ENCODE data around the gene WNT7A.
A peak's percentile ranks its signal among the peaks of the same experiment; 100 is the strongest.
"Not testable (repeated sequence)": the region's sequence is repeated elsewhere in the genome, so short reads cannot be mapped to it uniquely, and the experiment has no call there.

The WNT7A gene

DNA sequence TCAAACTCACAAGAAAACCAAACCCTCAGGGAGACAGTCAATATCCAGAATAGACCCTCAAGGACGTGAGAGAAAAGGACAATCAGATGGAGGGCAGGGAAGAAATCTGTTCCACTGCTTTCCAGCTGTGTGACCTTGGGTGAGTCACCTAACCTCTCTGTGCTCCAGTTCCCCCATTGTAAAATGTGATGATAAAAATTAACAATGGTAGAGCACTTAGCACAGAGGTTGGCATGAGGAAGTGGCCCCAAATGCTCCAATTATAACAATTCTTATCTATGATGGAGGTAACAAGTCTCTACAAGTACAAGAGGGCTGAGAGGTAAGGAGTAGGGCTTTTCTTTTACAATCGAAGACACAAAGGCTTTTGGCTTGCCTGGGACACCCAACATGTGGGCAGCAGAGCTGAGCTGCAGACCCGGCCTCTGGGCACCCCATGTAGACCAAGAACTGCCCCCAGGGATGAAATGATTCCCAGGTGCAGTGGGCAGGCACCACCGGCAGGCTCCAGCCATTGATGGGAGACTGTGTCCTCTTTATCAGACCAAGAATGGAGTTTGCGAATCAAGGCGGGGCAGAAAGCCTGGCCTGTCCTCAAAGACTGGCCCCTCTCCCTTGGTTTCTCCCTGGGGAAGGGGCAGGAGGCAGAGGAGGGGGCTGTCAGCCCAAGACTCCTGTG is 22.0 kb downstream of the WNT7A start:
- peak overlapping the region; percentile 98 for H3K27ac ChIP-seq (ENCODE audit: poor library complexity, severe bottlenecking)
- ATAC-seq (ENCODE audit: low read depth), result peak; percentile 30; the same call in 2 of the 3 replicates
- peaks cover 51% of the 10 kb centered on the region for H3K36me3 ChIP-seq (ENCODE audit: low read depth)
- H3K9me3 ChIP-seq (ENCODE audit: severe bottlenecking), result no peaks in the 10 kb centered on the region
- TF ChIP-seq CTCF (IDR thresholded peaks at IDR 0.05; ENCODE audit: poor library complexity, severe bottlenecking), result no peak
- peaks cover 35% of the 10 kb centered on the region for H3K4me1 ChIP-seq (ENCODE audit: insufficient read depth, poor library complexity, severe bottlenecking)
- DNase-seq (ENCODE audit: low spot score), result no peak
- no peaks in the 10 kb centered on the region for H3K27me3 ChIP-seq (ENCODE audit: insufficient read depth, poor library complexity, severe bottlenecking)
- H3K4me3 ChIP-seq (ENCODE audit: severe bottlenecking), result no peak overlapping the region

DNA sequence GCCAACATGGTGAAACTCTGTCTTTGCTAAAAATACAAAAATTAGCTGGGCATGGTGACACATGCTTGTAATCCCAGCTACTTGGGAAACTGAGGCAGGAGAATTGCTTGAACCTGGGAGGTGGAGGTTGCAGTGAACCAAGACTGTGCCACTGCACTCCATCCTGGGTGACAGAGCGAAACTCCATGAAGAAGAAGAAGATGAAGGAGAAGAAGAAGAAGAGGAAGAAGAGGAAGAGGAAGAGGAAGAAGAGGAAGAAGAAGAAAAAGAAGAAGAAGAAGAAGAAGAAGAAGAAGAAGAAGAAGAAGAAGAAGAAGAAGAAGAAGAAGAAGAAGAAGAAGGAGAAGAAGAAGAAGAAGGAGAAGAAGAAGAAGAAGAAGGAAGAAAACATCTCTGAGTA is 23.2 kb downstream of the WNT7A start:
- Histone ChIP-seq H3K4me1 (ENCODE audit: insufficient read depth, poor library complexity, severe bottlenecking) (peaks cover 47% of the 10 kb centered on the region), H3K27ac (ENCODE audit: poor library complexity, severe bottlenecking) (peak overlapping the region; percentile 98), H3K36me3 (ENCODE audit: low read depth) (peaks cover 50% of the 10 kb centered on the region)
- DNase-seq (ENCODE audit: low spot score); ATAC-seq (ENCODE audit: low read depth); H3K4me3 ChIP-seq (ENCODE audit: severe bottlenecking); H3K9me3 ChIP-seq (ENCODE audit: severe bottlenecking); H3K27me3 ChIP-seq (ENCODE audit: insufficient read depth, poor library complexity, severe bottlenecking): not testable (repeated sequence)

- Histone ChIP-seq H3K4me3 (ENCODE audit: severe bottlenecking) (no peak overlapping the region), H3K36me3 (ENCODE audit: low read depth) (peaks cover 45% of the 10 kb centered on the region), H3K27me3 (ENCODE audit: insufficient read depth, poor library complexity, severe bottlenecking) (no peaks in the 10 kb centered on the region), H3K27ac (ENCODE audit: poor library complexity, severe bottlenecking) (peak overlapping the region; percentile 98), H3K4me1 (ENCODE audit: insufficient read depth, poor library complexity, severe bottlenecking) (peaks cover 53% of the 10 kb centered on the region), H3K9me3 (ENCODE audit: severe bottlenecking) (no peaks in the 10 kb centered on the region)
- TF ChIP-seq CTCF (IDR thresholded peaks at IDR 0.05; ENCODE audit: poor library complexity, severe bottlenecking), result no peak
- ATAC-seq (ENCODE audit: low read depth) (no peak), DNase-seq (ENCODE audit: low spot score) (no peak)
Observed at GRCh38 chr3:13856006-13856405, 23.9 kb downstream of the WNT7A start.

GRCh38 chr3:13854492-13854891 is 25.4 kb downstream of the WNT7A start:
- H3K27ac ChIP-seq (ENCODE audit: poor library complexity, severe bottlenecking), result peak overlapping the region; percentile 98
- no peaks in the 10 kb centered on the region for H3K9me3 ChIP-seq (ENCODE audit: severe bottlenecking)
- no peak for ATAC-seq (ENCODE audit: low read depth)
- peaks cover 65% of the 10 kb centered on the region for H3K4me1 ChIP-seq (ENCODE audit: insufficient read depth, poor library complexity, severe bottlenecking)
- DNase-seq (ENCODE audit: low spot score), result no peak
- no peak overlapping the region for H3K4me3 ChIP-seq (ENCODE audit: severe bottlenecking)
- no peak for TF ChIP-seq CTCF (IDR thresholded peaks at IDR 0.05; ENCODE audit: poor library complexity, severe bottlenecking)
- H3K27me3 ChIP-seq (ENCODE audit: insufficient read depth, poor library complexity, severe bottlenecking), result no peaks in the 10 kb centered on the region
- peaks cover 36% of the 10 kb centered on the region for H3K36me3 ChIP-seq (ENCODE audit: low read depth)

- Histone ChIP-seq H3K27me3 (ENCODE audit: insufficient read depth, poor library complexity, severe bottlenecking) (no peaks in the 10 kb centered on the region), H3K27ac (ENCODE audit: poor library complexity, severe bottlenecking) (peak overlapping the region; percentile 98), H3K36me3 (ENCODE audit: low read depth) (peaks cover 36% of the 10 kb centered on the region), H3K9me3 (ENCODE audit: severe bottlenecking) (no peaks in the 10 kb centered on the region), H3K4me1 (ENCODE audit: insufficient read depth, poor library complexity, severe bottlenecking) (peaks cover 71% of the 10 kb centered on the region), H3K4me3 (ENCODE audit: severe bottlenecking) (no peak overlapping the region)
- ATAC-seq (ENCODE audit: low read depth) (peak; percentile 60), DNase-seq (ENCODE audit: low spot score) (peak; percentile 91)
- no peak for TF ChIP-seq CTCF (IDR thresholded peaks at IDR 0.05; ENCODE audit: poor library complexity, severe bottlenecking)
Observed at GRCh38 chr3:13853978-13854296, 25.9 kb downstream of the WNT7A start.
